Fibroblast of skin of left quadriceps (primary cell): ENCODE data around the gene MKRN1.
"Not testable (repeated sequence)": the region's sequence is repeated elsewhere in the genome, so short reads cannot be mapped to it uniquely, and the experiment has no call there.

Source experiments
- DNase-seq, 2 experiments: peaks; one replicate each; pipeline ENCODE4 v3.0.0-alpha.2; 2013; ENCODE audit warnings: low read depth in 2 of 2

MKRN1 gene

DNA sequence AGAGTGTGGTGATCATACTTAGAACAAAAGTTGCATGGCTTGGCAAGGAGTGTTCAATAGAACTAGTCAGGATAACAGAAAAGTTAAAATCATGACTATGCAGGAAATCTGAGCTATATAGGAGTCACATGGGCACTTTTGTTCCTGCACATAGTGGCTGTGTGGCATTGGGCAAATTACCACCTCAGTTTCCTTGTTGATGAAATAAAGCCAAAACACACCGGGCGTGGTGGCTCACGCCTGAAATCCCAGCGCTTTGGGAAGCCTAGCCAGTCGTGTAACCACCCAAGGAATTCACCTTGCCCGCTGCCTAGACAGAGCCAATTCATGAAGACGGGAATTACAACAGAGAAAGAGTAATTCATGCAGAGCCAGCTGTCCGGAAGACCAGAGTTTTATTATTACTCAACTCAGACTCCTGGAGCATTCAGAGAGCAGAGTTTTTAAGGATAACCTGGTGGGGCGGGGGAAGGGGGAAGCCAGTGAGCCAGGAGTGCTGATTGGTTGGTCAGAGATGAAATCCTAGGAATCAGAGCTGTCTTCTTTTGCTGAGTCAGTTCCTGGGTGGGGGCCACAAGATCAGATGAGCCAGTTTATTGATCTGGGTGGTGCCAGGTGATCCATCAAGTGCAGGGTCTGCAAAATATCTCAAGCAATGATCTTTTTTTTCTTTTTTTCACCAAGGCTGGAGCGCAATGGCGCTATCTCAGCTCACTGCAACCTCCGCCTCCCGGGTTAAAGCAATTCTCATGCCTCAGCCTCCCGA is 6.4 kb upstream of the MKRN1 start:
- no peak for DNase-seq

DNA sequence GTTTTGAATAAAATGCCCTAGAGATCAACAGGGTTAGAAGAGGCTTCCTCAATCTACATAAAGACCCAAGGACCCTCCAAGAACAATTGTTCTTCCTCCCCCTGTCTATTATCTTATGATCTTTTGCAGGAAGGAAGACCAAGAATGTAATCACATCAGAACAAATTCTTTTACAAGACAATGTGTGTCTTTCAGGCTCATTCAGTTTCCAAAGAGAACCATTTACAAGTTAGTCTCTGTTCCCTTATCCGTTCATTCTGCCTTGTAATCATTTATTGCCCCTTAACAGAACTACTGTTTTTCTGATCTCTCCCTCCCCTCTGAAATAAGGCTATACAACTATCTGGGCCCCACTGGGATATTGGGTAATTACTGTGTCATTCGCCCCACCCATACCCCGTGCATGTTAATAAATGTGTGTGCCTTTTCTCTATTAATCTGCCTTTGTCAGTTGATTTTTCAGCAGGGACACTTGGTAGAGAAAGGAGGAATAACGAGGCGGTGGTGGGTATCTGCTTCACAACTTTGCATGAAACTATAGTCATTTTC is 5.7 kb upstream of the MKRN1 start:
- DNase-seq = no peak

DNA sequence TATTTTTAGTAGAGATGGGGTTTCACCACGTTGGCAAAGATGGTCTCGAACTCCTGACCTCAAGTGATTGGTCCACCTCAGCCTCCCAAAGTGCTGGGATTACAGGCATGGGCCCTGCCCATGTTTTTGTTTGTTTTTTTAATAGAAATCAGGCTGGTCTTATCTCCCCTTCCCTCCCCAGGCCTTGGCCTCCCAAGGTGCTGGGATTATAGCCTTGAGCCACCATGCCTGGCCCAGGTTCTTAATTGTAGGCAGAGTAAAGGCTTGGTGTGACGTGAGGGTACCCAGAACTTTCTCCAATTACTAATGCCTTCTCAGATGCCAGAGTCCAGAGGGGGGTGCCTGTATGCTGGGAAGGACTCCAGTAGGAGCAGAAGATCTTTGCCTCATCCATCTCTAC is 5.2 kb upstream of the MKRN1 start:
- DNase-seq = no peak

GRCh38 chr7:140479739-140480084 is 407 bp upstream of the MKRN1 start:
- DNase-seq = no peak

GRCh38 chr7:140478246-140479061 is 851 bp downstream of the MKRN1 start:
- DNase-seq = peak in 1 of 2 experiments; percentile 1

GRCh38 chr7:140476698-140477261 is 2.5 kb downstream of the MKRN1 start:
- DNase-seq = no peak

- peak in 1 of 2 experiments; percentile 5 for DNase-seq
Observed at GRCh38 chr7:140475747-140476333, 3.5 kb downstream of the MKRN1 start.

GRCh38 chr7:140463111-140463510 is 16.2 kb downstream of the MKRN1 start:
- no peak for DNase-seq

GRCh38 chr7:140458916-140459315 is 20.4 kb downstream of the MKRN1 start:
- DNase-seq = no peak

DNA sequence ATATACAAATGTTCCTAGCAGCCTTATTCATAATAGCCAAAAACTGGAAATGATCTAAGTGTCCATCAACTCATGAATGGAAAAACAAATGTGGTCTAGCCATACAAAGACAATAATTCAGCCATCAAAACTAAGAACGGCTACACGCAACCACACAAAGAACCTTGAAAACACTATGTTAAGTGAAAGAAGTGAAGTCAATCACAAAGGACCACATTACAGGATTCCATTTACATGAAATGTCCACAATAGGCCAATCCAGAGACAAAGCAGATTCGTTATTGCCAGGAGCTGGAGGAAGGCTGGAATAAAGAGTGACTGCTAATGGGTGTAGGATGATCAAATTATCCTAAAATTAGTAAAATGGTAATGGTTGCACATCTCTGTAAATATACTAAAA is 21.1 kb downstream of the MKRN1 start:
- no peak for DNase-seq

- no peak for DNase-seq
Observed at GRCh38 chr7:140456551-140457051, 22.7 kb downstream of the MKRN1 start.

DNA sequence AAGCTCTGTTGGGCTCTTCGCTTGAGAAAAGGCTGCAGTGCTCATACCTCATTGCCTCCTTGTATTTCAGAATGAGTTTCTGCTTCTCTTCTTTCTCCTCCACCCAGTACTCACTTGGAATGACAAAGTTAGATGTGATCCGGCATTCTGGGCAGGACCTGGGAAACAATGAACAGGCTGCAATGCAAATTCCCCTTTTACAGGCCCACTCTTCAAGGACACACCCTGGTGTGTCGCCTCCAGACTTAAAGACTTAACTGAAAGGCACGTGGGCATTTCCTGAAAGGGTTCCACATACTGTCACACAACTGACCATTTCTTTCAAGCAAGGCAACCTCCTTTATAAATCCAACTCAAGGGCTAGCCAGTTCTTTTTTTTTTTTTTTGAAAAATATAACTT is 23.6 kb downstream of the MKRN1 start:
- no peak for DNase-seq

GRCh38 chr7:140454657-140455015 is 24.7 kb downstream of the MKRN1 start:
- no peak for DNase-seq

- not testable (repeated sequence) for DNase-seq
Observed at GRCh38 chr7:140453785-140454656, 25.3 kb downstream of the MKRN1 start.

GRCh38 chr7:140453273-140453672 is 26.0 kb downstream of the MKRN1 start:
- no peak for DNase-seq

DNA sequence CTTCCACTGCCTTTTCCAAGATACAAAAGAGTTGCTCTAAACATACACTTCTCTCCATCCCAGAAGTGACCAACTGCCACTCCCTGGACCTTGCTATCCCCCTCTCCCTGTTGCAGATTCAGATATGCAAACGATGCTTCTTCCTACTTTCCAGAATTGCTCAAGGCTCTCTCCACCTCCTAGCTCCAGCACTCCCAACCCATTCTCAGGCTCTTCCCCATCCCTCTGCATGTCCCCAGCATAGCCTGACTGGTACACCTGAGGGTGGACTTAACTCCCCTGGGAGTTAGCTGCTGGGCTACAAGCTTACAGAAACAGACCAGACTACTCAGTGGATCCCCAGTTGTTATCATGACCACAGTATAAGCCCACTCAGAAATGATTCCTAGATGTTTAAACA is 27.6 kb downstream of the MKRN1 start:
- no peak for DNase-seq

- DNase-seq = no peak
Observed at GRCh38 chr7:140448781-140449480, 30.4 kb downstream of the MKRN1 start.

DNA sequence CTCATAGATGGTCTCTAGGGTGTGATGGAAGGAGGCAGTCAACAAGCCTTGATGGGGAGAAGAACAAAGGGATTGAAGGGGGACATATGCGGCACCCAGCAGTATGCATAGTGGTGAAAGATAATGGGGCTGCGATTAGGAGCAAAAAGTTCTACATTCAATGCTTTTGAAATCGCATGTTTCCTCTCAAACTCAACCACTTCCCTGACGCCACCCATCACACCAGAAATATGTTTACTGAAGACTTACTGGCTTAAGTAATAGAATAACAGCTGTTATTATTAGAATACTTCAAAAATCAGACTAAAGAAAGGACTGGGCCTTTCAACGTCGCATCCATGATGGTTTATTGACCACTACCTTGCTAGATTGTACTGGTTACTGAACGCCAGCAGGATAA is 31.5 kb downstream of the MKRN1 start:
- DNase-seq = no peak

GRCh38 chr7:140446467-140446866 is 32.8 kb downstream of the MKRN1 start:
- no peak for DNase-seq

- DNase-seq = no peak
Observed at GRCh38 chr7:140441519-140441918, 37.8 kb downstream of the MKRN1 start.
